HEK293 (cell line): ENCODE results near the gene MSH5.

Experiments
- CTCF ChIA-PET: fragments of 350-600 bp; formaldehyde crosslinking; extraction: SDS; loops from one replicate; lab custom pipeline; 2021; ENCODE audit warnings: antibody characterized with exemption; lab: Yijun Ruan, JAX
- POLR2A ChIA-PET: fragments of 300-600 bp; formaldehyde crosslinking; extraction: SDS; loops from one replicate; lab custom pipeline; 2020; ENCODE audit warnings: antibody characterized with exemption, inconsistent platforms; lab: Yijun Ruan, JAX
- H3K27ac ChIP-seq: fragments of 200-500 bp; sonication (Bioruptor generic); 2 replicates; pipeline ENCODE4 v1.5.1; 2014; ENCODE audit warnings: low read depth, low read length, control low read depth, inconsistent platforms; ENCODE audit errors: extremely low read depth
- H3K36me3 ChIP-seq, 2 experiments: fragments of 200-500 bp in 1 of 2; sonication (Bioruptor generic) in 1 of 2; 1 replicate in 1 of 2; 2 replicates in 1 of 2; pipeline ENCODE4 v1.5.1; 2014 to 2017; ENCODE audit warnings: inconsistent platforms in 2 of 2, low read length in 2 of 2; ENCODE audit not compliant: control insufficient read depth in 2 of 2, insufficient read depth in 1 of 2
- H3K4me1 ChIP-seq: fragments of 200-500 bp; sonication (Bioruptor generic); 2 replicates; pipeline ENCODE4 v1.5.1; 2014; ENCODE audit warnings: mild to moderate bottlenecking, low read length, inconsistent platforms; ENCODE audit not compliant: control insufficient read depth, insufficient read depth
- H3K4me3 ChIP-seq: 2 replicates; pipeline ENCODE4 v1.5.1; 2011; ENCODE audit warnings: low read depth, mild to moderate bottlenecking, control low read depth, low read length, moderate library complexity
- H3K9me3 ChIP-seq: fragments of 200-500 bp; sonication (Bioruptor generic); 2 replicates; pipeline ENCODE4 v1.5.1; 2014; ENCODE audit warnings: low read depth, low read length, inconsistent platforms; ENCODE audit not compliant: control insufficient read depth, insufficient read depth
- GLIS2 ChIP-seq: fragments of 450-650 bp; formaldehyde crosslinking; IDR thresholded peaks from 2 replicates; pipeline ENCODE4 v1.5.1; 2016; ENCODE audit warnings: missing biosample characterization, missing genetic modification characterization
- HOXA7 ChIP-seq: sonication (generic); formaldehyde crosslinking; IDR thresholded peaks from 2 replicates; pipeline ENCODE4 v1.8.1; 2022; ENCODE audit warnings: missing genetic modification reagents, borderline replicate concordance
- KLF7 ChIP-seq: fragments of 450-650 bp; formaldehyde crosslinking; IDR thresholded peaks from 2 replicates; pipeline ENCODE4 v1.5.1; 2016; ENCODE audit warnings: missing biosample characterization, missing genetic modification characterization, borderline replicate concordance
- MEIS1 ChIP-seq: sonication (generic); formaldehyde crosslinking; IDR thresholded peaks from 2 replicates; pipeline ENCODE4 v1.8.1; 2022; ENCODE audit warnings: missing genetic modification reagents, mild to moderate bottlenecking, borderline replicate concordance
- SALL2 ChIP-seq: fragments of 450-650 bp; formaldehyde crosslinking; IDR thresholded peaks from 2 replicates; pipeline ENCODE4 v1.5.0; 2017; ENCODE audit warnings: missing biosample characterization, mild to moderate bottlenecking, missing genetic modification characterization, borderline replicate concordance
- SCRT2 ChIP-seq: fragments of 450-650 bp; formaldehyde crosslinking; IDR thresholded peaks from 2 replicates; pipeline ENCODE4 v1.5.1; 2016; ENCODE audit warnings: missing biosample characterization, missing genetic modification characterization
- SP3 ChIP-seq: fragments of 450-650 bp; formaldehyde crosslinking; IDR thresholded peaks from 2 replicates; pipeline ENCODE4 v1.5.1; 2016; ENCODE audit warnings: missing biosample characterization, missing genetic modification characterization
- YY2 ChIP-seq: fragments of 450-650 bp; formaldehyde crosslinking; IDR thresholded peaks from 2 replicates; pipeline ENCODE4 v1.5.1; 2016; ENCODE audit warnings: missing biosample characterization, missing genetic modification characterization
- ZNF174 ChIP-seq: fragments of 450-650 bp; formaldehyde crosslinking; IDR thresholded peaks from 2 replicates; pipeline ENCODE4 v1.5.0; 2017; ENCODE audit warnings: missing biosample characterization, mild to moderate bottlenecking, missing genetic modification characterization
- ZNF175 ChIP-seq: fragments of 450-650 bp; formaldehyde crosslinking; IDR thresholded peaks from 2 replicates; pipeline ENCODE4 v1.5.1; 2016; ENCODE audit warnings: missing biosample characterization, missing genetic modification characterization
- ZNF37A ChIP-seq: fragments of 450-650 bp; IDR thresholded peaks from 2 replicates; pipeline ENCODE4 v1.5.1; 2018; ENCODE audit warnings: missing biosample characterization, missing genetic modification characterization
- ZNF48 ChIP-seq: fragments of 450-650 bp; formaldehyde crosslinking; IDR thresholded peaks from 2 replicates; pipeline ENCODE4 v1.5.1; 2016; ENCODE audit warnings: missing biosample characterization, missing genetic modification characterization
- ZNF561 ChIP-seq: fragments of 450-650 bp; IDR thresholded peaks from 2 replicates; pipeline ENCODE4 v1.5.1; 2018; ENCODE audit warnings: missing biosample characterization, missing genetic modification characterization, borderline replicate concordance
- ZNF600 ChIP-seq: fragments of 450-650 bp; formaldehyde crosslinking; IDR thresholded peaks from 2 replicates; pipeline ENCODE4 v1.5.1; 2016; ENCODE audit warnings: missing biosample characterization, missing genetic modification characterization
- ZNF664 ChIP-seq: fragments of 450-650 bp; formaldehyde crosslinking; IDR thresholded peaks from 2 replicates; pipeline ENCODE4 v1.5.1; 2016; ENCODE audit warnings: missing biosample characterization, missing genetic modification characterization
- TF ChIP-seq, protein P1 (sequence below): fragments of 450-650 bp; formaldehyde crosslinking; IDR thresholded peaks from 2 replicates; pipeline ENCODE4 v1.5.1; 2016; ENCODE audit warnings: missing biosample characterization, missing genetic modification characterization
- TF ChIP-seq, protein P2 (sequence below): fragments of 450-650 bp; formaldehyde crosslinking; IDR thresholded peaks from 2 replicates; pipeline ENCODE4 v1.5.1; 2017; ENCODE audit warnings: missing biosample characterization, missing genetic modification characterization
- TF ChIP-seq, protein P3 (sequence below): fragments of 450-650 bp; formaldehyde crosslinking; IDR thresholded peaks from 2 replicates; pipeline ENCODE4 v1.5.0; 2017; ENCODE audit warnings: missing biosample characterization, missing genetic modification characterization, borderline replicate concordance

Gene MSH5

DNA sequence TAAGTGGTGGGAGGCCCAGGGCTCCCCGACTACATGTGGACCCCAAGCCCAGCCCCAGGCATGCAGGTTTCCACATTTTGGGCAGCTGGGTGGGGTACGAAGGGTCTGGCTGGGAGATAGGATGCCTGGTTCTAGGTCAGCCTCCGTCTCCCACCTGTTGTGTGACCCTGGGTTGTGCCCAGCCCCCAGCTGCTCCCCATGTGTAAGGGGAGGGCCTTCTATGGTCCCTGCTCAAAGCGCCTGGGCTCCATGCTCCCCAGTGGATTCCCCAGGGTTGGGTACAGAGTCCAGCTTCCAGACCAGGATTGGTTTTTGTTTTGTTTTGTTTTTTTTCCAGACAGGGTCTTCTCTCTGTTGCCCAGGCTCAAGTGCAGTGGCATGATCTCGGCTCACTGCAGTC lies 38.4 kb downstream of the MSH5 start:
- H3K36me3 ChIP-seq = peaks cover 2 to 51% of the 10 kb centered on the region in 2 experiments; a peak in 2 of 3 replicates
- ChIA-PET CTCF (interaction anchor here (0.6 to 7.5 kb wide), 6 partner anchors 9 to 174 kb away, joined by 3 to 50 read pairs (median 5); partner anchors contain the start of genes LSM2 and VARS1), POLR2A (interaction anchor here (0.6 to 3.3 kb wide), 11 partner anchors 10 to 353 kb away, joined by 3 to 38 read pairs (median 4); partner anchors contain the start of genes DDAH2, HSPA1A, HSPA1B and HSPA1L)
- peaks cover 4% of the 10 kb centered on the region for H3K4me1 ChIP-seq
- H3K9me3 ChIP-seq = no peaks in the 10 kb centered on the region
- no peak for TF ChIP-seq ZNF48 (tag by site-specific recombination)
- peak; percentile 10; the same call in 1 of the 2 replicates for TF ChIP-seq GLIS2 (tag by site-specific recombination)
- no peak for TF ChIP-seq ZNF561 (tag by site-specific recombination)
- TF ChIP-seq SCRT2 (tag by site-specific recombination) = peak; percentile 61
- TF ChIP-seq, protein P1, sequence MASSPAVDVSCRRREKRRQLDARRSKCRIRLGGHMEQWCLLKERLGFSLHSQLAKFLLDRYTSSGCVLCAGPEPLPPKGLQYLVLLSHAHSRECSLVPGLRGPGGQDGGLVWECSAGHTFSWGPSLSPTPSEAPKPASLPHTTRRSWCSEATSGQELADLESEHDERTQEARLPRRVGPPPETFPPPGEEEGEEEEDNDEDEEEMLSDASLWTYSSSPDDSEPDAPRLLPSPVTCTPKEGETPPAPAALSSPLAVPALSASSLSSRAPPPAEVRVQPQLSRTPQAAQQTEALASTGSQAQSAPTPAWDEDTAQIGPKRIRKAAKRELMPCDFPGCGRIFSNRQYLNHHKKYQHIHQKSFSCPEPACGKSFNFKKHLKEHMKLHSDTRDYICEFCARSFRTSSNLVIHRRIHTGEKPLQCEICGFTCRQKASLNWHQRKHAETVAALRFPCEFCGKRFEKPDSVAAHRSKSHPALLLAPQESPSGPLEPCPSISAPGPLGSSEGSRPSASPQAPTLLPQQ (tag by site-specific recombination) = no peak
- H3K27ac ChIP-seq = no peak overlapping the region
- H3K4me3 ChIP-seq = no peak overlapping the region

DNA sequence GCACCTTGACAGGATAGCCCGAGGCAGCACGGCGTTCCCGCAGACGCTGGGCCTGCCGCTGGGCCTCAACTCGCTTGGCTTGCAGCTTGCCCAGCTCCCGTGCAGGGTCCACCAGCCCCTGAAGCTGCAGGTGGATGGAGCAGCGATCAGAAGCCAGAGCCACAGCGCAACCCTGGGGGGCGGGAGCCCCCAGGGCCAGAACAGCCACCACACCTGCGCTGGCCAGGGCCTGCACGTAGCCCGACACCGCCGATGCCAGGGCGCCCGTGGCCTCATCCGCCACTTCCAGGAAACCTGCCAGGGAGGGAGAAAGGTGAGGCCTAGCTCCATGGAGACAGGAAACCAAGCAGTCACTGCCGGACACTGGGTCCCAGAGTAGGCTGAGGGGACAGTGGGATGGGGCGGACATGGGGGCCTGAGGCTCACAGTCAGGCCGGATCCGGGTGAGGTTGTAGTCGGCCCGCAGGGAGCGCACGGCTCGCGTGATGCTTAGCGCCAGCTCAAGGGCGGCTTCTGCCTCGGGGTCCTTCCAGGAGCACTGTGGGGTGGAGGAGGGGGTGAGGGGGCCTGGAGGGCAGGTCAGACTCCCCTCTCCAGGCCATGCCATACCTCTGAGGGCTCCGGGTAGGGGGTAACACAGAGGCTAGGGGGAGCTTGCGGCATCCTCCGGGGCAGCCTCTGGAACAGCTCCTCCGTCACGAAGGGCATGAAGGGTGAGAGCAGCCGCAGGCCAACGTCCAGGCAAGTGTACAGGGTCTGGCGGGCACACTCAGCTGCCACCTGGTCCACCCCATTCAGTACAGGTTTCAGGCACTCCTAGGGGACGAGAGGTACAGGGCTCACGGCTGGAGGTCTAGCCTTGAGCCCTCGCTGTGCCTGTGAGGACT lies 39.4 kb downstream of the MSH5 start:
- Histone ChIP-seq H3K9me3 (no peaks in the 10 kb centered on the region), H3K4me1 (peaks cover 4% of the 10 kb centered on the region), H3K27ac (no peak overlapping the region), H3K36me3 (peaks cover 3 to 57% of the 10 kb centered on the region in 2 experiments; a peak in 2 of 3 replicates), H3K4me3 (no peak overlapping the region)
- CTCF ChIA-PET = interaction anchor here (0.6 to 7.5 kb wide), 5 partner anchors 10 to 34 kb away, joined by 3 to 50 read pairs (median 5); partner anchors contain the start of genes LSM2 and SAPCD1
- POLR2A ChIA-PET = interaction anchor here (0.9 to 3.3 kb wide), 5 partner anchors 9 to 84 kb away, joined by 3 to 38 read pairs (median 9); partner anchors contain the start of genes HSPA1B, LSM2, NEU1 and VARS1
- no peak for TF ChIP-seq HOXA7 (CRISPR knock-in tag)
- TF ChIP-seq ZNF600 = 0 out of 2 replicates have a peak, but pooled peaks have one; percentile 28

DNA sequence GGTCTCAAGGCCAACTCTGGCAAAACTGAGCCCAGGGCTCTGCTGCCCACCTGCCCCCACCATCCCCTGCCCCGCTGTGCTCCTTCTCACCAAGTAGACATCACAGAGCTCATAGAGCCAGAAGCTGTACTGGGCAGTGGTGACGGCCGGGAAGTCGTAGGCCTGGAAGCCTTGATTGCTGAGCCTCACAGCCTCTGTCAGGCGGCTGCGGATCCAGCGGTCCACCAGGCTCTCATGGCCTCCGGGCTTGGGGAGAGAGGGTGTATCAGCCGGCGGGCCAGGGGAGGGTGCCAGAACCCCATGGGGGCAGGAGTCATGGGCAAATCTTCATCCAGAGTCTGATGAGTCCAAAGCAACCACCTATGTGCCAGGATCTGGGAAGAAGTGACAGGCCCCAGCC lies 40.1 kb downstream of the MSH5 start:
- H3K4me1 ChIP-seq = peaks cover 4% of the 10 kb centered on the region
- TF ChIP-seq, protein P2, sequence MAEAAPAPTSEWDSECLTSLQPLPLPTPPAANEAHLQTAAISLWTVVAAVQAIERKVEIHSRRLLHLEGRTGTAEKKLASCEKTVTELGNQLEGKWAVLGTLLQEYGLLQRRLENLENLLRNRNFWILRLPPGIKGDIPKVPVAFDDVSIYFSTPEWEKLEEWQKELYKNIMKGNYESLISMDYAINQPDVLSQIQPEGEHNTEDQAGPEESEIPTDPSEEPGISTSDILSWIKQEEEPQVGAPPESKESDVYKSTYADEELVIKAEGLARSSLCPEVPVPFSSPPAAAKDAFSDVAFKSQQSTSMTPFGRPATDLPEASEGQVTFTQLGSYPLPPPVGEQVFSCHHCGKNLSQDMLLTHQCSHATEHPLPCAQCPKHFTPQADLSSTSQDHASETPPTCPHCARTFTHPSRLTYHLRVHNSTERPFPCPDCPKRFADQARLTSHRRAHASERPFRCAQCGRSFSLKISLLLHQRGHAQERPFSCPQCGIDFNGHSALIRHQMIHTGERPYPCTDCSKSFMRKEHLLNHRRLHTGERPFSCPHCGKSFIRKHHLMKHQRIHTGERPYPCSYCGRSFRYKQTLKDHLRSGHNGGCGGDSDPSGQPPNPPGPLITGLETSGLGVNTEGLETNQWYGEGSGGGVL (tag by site-specific recombination) = no peak
- TF ChIP-seq MEIS1 (CRISPR knock-in tag) (no peak), ZNF37A (tag by site-specific recombination) (no peak), YY2 (tag by site-specific recombination) (no peak), SP3 (no peak), ZNF175 (tag by site-specific recombination) (no peak), ZNF664 (no peak), KLF7 (no peak), SCRT2 (tag by site-specific recombination) (no peak), SALL2 (tag by site-specific recombination) (no peak), ZNF174 (no peak)
- TF ChIP-seq, protein P3, sequence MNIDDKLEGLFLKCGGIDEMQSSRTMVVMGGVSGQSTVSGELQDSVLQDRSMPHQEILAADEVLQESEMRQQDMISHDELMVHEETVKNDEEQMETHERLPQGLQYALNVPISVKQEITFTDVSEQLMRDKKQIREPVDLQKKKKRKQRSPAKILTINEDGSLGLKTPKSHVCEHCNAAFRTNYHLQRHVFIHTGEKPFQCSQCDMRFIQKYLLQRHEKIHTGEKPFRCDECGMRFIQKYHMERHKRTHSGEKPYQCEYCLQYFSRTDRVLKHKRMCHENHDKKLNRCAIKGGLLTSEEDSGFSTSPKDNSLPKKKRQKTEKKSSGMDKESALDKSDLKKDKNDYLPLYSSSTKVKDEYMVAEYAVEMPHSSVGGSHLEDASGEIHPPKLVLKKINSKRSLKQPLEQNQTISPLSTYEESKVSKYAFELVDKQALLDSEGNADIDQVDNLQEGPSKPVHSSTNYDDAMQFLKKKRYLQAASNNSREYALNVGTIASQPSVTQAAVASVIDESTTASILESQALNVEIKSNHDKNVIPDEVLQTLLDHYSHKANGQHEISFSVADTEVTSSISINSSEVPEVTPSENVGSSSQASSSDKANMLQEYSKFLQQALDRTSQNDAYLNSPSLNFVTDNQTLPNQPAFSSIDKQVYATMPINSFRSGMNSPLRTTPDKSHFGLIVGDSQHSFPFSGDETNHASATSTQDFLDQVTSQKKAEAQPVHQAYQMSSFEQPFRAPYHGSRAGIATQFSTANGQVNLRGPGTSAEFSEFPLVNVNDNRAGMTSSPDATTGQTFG (tag by site-specific recombination) = no peak
- no peak overlapping the region for H3K4me3 ChIP-seq
- no peaks in the 10 kb centered on the region for H3K9me3 ChIP-seq
- CTCF ChIA-PET = interaction anchor here (0.7 to 7.5 kb wide), 4 partner anchors 11 to 81 kb away, joined by 3 to 50 read pairs (median 16); partner anchors contain the start of gene SAPCD1
- peaks cover 3 to 64% of the 10 kb centered on the region in 2 experiments; a peak in 2 of 3 replicates for H3K36me3 ChIP-seq
- no peak overlapping the region for H3K27ac ChIP-seq
- POLR2A ChIA-PET = interaction anchor here (0.6 to 2.4 kb wide), 4 partner anchors 27 to 233 kb away, joined by 3 to 17 read pairs (median 3); partner anchors contain the start of genes HSPA1B, LSM2, NEU1 and NFKBIL1
